ENCODE measurements around the gene HORMAD1.

DNA sequence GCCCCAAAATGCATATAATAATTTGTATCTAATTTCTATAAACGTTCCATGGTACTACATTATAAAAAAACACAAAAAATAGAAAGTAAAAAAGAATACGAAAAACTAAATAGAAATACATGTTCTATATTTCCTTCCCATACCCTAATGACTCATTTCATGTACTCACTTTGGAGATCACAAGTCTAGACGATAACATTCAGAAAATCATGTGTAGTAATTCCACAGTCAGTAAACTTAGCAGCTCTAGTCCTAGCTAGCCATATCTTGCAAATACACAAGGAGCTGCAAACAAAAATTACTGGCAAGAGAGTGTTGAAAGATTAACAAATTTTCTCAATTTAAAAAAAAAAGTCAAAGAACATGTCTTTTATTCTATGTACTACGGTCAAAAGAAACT lies 25.1 kb downstream of the HORMAD1 start:
- TF ChIP-seq IKZF4 (CRISPR knock-in tag; IDR thresholded peaks at IDR 0.05; ENCODE audit: borderline replicate concordance, low read depth, not compliant biosample characterization) = no peak
- TF ChIP-seq MAFK (conservative IDR thresholded peaks at IDR 0.05 in 1 of 2, IDR thresholded peaks at IDR 0.05 in 1 of 2; ENCODE audit: low read length in 2 of 2) = no peak
- no peak for TF ChIP-seq TRIM24 (CRISPR knock-in tag; IDR thresholded peaks at IDR 0.05)
- TF ChIP-seq ZNF431 (CRISPR knock-in tag; IDR thresholded peaks at IDR 0.05; ENCODE audit: borderline replicate concordance, low read depth) = no peak
- TF ChIP-seq, protein P1, sequence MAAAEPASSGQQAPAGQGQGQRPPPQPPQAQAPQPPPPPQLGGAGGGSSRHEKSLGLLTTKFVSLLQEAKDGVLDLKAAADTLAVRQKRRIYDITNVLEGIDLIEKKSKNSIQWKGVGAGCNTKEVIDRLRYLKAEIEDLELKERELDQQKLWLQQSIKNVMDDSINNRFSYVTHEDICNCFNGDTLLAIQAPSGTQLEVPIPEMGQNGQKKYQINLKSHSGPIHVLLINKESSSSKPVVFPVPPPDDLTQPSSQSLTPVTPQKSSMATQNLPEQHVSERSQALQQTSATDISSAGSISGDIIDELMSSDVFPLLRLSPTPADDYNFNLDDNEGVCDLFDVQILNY (CRISPR knock-in tag; conservative IDR thresholded peaks at IDR 0.05) = no peak

All from HepG2 (cell line).